HG03196 (cell line): ENCODE measurements around the gene KCTD14.

Source experiments
- ATAC-seq: cut with Tn5 transposase; IDR thresholded peaks from one replicate; pipeline ENCODE4 v1.9.1; 2021; ENCODE audit not compliant: unreplicated experiment

KCTD14 gene

DNA sequence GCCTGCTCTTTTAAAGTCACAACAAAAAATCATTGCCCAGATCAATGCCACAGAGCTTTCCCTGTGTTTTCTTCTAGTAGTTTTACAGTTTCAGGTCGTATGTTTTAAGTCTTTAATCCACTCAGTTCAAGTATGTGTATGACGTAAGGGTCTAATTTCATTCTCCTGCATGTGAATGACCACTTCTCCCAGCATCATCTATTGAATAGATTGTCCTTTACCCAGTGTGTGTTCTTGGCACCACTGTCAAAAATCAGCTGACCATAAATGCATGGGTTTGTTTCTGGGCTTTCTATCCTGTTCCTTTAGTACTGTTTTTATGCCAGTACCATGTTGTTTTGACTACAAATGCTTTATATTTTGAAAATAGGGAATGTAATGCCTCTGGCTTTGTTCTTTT, 56.7 kb downstream of the KCTD14 start:
- ATAC-seq: no peak
